HG03520 (cell line): ENCODE results near the gene MARF1.
"Not testable (repeated sequence)": the region's sequence is repeated elsewhere in the genome, so short reads cannot be mapped to it uniquely, and the experiment has no call there.

ENCODE experiments used
- ATAC-seq: cut with Tn5 transposase; IDR thresholded peaks from one replicate; pipeline ENCODE4 v1.9.1; 2021; ENCODE audit warnings: mild to moderate bottlenecking, moderate library complexity; ENCODE audit not compliant: unreplicated experiment

Gene MARF1

DNA sequence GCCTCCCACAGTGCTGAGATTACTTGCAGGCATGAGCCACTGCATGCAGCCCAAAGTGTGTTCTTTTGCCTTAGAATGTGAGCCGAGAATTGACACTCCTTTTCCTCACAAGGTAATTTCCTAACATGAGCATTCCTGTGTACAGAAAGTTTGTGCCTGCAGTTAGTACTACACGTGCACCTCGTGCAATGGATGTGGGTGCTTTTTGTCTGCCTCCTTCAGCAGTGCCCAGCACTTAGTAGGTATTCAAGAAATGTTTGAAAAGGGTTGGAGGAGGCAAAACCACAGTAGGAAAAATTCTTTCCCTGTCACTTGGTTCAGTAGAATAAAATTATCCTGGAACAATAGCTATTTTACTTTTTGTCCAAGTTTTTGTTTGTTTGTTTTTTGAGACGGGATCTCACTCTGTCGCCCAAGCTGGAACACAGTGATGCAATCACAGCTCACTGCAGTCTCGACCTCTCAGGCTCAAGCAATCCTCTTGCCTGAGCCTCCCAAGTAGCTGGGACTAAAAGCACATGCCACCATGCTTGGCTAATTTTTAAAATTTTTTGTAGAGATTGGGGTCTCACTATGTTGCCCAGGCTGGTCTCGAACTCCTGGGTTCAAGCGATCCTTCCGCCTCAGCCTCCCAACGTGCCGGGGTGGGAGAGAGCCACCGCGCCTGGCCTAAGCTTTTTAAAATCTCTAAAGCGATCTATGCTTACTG lies 9.5 kb upstream of the MARF1 start:
- ATAC-seq, result no peak

- ATAC-seq, result peak; percentile 41
Observed at GRCh38 chr16:15650698-15651171, 7.8 kb upstream of the MARF1 start.

GRCh38 chr16:15650019-15650697 lies 7.2 kb upstream of the MARF1 start, which contains the start of gene NDE1:
Gene NDE1 (plus strand): TSS chr16:15650245. CDS start chr16:15664779, 14,534 bp downstream.
- ATAC-seq, result peak; percentile 77

- ATAC-seq, result no peak
Observed at GRCh38 chr16:15649727-15650018, 6.7 kb upstream of the MARF1 start.

- not testable (repeated sequence) for ATAC-seq
Observed at GRCh38 chr16:15649311-15649710, 6.4 kb upstream of the MARF1 start.

DNA sequence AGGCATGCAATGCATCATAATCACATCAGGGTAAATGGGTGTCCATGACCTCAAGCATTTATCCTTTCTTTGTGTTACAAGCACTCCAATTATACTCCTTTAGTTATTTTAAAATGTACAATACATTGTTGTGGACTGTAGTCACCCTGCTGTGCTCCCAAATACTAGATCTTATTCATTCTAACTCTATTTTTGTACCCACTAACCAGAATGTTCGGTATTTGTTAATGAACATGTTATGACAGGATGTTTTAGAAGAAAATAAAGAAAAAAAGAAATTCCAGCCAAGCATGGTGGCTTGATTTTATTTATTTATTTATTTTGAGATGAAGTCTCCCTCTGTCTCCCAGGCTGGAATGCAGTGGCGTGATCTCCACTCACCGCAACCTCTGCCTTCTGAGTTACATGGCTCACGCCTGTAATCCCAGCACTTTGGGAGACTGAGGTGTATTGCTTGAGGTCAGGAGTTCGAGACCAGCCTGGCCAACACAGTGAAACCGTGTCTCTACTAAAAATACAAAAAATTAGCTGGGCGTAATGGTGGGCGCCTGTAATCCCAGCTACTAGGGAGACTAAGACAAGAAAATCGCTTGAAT lies 5.3 kb upstream of the MARF1 start:
- ATAC-seq, result no peak

DNA sequence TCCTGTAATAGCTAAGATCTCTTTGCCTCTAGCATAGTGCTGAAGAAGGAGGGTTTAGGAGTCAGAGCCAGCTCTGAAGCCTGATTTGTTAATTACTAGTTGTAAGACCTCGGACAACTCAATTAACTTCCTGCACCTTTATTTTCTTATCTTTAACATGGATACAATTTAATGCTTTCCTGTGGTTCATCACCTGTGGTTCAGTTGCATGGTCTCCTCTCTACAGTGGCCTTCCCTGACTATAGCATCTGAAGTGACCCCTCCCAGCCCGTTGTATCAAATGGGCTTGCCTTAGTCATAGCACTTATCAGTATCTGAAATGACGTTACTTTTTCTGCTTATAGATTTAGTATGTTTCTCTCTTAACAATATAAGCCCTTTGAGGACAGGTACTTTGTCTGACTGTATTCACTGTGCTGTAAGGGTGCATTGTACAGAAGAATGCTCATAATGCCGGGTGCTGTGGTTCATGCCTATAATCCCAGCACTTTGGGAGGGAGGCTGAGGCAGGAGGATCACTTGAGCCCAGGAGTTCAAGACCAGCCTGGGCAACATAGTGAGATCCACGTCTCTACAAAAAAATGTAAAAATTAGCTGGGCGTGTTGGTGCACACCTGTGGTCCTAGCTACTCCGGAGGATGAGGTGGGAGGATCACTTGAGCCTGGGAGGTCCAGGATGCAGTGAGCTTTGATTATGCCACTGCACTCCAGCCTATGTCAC lies 4.5 kb upstream of the MARF1 start:
- ATAC-seq, result no peak

GRCh38 chr16:15646557-15647293 lies 3.8 kb upstream of the MARF1 start:
- not testable (repeated sequence) for ATAC-seq

DNA sequence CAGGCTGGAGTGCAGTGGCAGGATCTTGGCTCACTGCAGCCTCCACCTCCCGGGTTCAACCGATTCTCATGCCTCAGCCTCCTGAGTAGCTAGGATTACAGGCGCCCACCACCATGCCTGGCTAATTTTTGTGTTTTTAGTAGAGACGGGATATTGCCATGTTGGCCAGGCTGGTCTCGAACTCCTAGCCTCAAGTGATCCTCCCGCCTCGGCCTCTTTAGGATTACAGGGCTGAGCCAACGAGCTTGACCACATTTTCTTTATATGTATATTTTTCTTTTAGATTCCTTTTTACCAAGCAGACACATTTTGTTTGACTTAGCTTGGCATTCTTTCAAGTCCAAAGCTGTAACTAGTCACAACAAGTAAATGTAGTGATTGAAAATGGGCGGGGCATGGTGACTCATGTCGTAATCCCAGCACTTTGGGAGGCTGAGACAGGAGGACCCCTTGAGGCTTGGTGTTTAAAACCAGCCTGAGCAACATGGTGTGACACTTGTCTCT lies 2.1 kb upstream of the MARF1 start:
- ATAC-seq, result not testable (repeated sequence)

- no peak for ATAC-seq
Observed at GRCh38 chr16:15644267-15644961, 1.5 kb upstream of the MARF1 start.

- ATAC-seq, result no peak
Observed at GRCh38 chr16:15643946-15644250, 944 bp upstream of the MARF1 start.

DNA sequence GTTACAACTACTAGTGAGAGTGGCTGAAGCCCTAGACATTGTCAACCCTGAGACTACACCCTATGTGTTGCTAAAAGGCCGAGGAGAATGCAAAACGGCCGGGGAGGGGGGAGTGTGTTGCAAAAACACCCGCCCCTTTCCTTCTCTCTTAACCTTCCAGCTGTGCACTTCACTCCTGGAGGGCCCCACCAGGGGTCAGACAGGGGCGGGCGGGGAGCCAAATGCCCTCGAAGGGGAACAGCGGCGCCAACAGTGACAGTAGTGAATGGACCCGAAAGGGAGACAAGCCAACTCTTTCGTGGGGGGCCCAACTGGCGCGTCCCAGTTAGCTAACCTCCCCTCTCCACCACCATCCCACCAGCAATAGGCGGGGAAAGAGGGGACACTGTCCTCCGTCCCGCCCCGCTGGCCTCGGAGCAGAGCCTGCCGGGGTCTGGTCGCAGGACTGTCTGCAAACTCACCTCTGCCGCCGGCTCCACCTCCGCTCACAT lies 352 bp downstream of the MARF1 start:
- peak; percentile 45 for ATAC-seq

GRCh38 chr16:15641753-15642556 lies 999 bp downstream of the MARF1 start:
- ATAC-seq, result no peak

DNA sequence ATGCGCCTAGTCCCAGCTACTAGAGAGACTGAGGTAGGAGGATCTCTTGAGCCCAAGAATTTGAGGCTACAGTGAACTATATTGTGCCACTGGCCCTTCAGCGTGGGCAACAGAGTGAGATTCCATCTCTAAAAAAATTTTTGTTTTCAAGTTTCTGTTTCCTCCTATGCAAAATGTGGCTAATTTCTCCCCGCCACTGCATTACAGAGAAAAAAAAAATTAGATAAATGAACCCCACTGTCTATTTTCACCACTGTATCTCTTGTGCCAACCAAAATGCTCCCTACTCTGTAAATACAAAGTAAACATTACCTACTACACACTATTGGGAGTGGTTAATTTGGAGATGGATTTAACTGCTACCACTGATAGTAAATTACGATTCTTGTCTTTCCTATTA lies 2.0 kb downstream of the MARF1 start:
- no peak for ATAC-seq

DNA sequence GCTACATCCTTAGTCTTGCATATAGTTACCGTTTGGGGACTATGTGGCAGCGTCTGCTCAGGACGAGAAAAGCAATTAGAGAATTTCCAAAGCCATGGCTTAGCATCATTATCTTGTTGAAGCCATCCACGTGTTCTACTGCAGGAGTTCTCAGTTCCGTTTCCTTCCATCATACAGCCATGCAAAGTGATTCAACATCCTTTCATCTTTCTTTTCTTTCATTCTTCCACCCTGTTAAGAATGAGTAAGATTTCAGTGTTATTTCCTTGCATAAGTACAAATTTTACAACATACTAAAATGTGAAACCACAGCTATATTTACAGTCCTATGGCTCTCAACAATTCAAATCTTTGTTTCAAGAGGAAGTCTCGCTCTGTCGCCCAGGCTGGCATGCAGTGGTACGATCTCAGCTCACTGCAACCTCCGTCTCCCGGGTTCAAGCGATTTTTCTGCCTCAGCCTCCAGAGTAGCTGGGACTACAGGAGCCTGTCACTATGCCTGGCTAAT lies 3.8 kb downstream of the MARF1 start:
- ATAC-seq, result no peak

DNA sequence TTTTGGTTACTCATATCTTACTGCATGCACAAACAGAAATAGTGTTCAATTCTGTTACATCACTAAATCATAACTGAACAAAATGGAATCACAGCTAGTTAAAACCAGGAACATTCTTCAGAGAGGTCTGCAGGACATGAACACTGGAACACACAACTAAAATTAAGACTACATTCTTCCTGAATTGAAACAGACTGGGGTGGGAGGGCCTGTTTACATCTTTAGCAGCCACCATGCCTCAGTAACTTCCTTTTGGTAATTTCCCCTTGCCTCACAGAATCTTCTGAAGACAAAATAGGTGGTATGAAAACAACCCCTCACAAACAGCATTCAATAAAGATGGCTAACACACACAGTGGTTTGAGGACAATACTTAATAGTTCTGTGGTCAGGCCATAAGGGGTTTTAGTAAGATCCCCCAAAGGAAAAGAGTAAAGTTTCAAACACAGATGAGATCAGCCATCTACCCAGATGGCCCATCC lies 6.5 kb downstream of the MARF1 start:
- ATAC-seq, result no peak

GRCh38 chr16:15635926-15636325 lies 7.0 kb downstream of the MARF1 start:
- ATAC-seq, result no peak

DNA sequence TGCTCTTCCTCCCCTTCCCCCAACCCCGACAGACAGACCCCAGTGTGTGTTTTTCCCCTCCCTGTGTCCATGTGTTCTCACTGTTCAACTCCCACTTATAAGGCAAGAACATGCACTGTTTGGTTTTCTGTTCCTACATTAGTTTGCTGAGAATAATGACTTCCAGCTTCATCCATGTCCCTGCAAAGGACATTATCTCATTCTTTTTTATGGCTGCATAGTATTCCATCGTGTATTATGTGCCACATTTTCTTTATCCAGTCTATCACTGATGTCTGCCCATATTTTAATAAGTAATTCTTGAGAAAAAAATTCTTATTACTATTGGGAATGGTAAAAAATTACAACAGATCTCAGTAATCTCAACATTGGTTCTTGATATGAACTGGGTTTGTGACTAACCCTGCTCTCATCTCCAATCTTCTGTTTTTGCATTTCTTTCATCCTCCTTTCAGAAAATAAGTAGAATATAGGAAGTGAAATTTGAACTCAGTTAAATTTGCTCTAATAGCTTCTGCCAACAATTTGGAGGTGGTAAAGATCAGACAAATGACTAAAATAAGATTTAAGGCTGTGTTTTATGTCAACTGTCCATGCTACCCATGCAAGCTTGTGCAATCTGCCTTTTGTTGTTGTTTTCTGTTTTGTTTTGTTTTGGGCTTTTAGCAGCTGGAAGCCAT lies 11.1 kb downstream of the MARF1 start:
- ATAC-seq, result no peak
